H9 (cell line): ENCODE results near the gene ADARB2. TPM values are rescaled to one million over a fixed set of nuclear protein-coding genes. Genes with fewer than 3 reads are reported as not detected.

ENCODE experiments used
- DNase-seq: peaks from one replicate; pipeline ENCODE4 v3.0.0-alpha.2; 2017
- H2AFZ ChIP-seq: one replicate; pipeline ENCODE4 v1.6.1; 2013; ENCODE audit warnings: mild to moderate bottlenecking, low read length, control low read depth, moderate library complexity
- H2AK5ac ChIP-seq: 2 replicates; pipeline ENCODE4 v1.6.1; 2013; ENCODE audit warnings: low read length, control low read depth, mixed read lengths; ENCODE audit not compliant: insufficient read length
- H2BK120ac ChIP-seq: one replicate; pipeline ENCODE4 v1.6.1; 2013; ENCODE audit warnings: low read depth, mild to moderate bottlenecking, low read length, control low read depth, inconsistent platforms; ENCODE audit not compliant: poor library complexity, severe bottlenecking
- H2BK12ac ChIP-seq: 2 replicates; pipeline ENCODE4 v1.6.1; 2013; ENCODE audit warnings: low read length, control low read depth, mixed read lengths, low read depth; ENCODE audit not compliant: insufficient read length
- H2BK15ac ChIP-seq: 2 replicates; pipeline ENCODE4 v1.6.1; 2013; ENCODE audit warnings: low read depth, low read length, control low read depth
- H2BK20ac ChIP-seq: one replicate; pipeline ENCODE4 v1.6.1; 2013; ENCODE audit warnings: low read depth, mild to moderate bottlenecking, low read length, control low read depth, inconsistent platforms; ENCODE audit not compliant: poor library complexity, severe bottlenecking
- H2BK5ac ChIP-seq: 2 replicates; pipeline ENCODE4 v1.6.1; 2013; ENCODE audit warnings: low read length, control low read depth, mixed read lengths; ENCODE audit not compliant: insufficient read length
- H3K14ac ChIP-seq: 2 replicates; pipeline ENCODE4 v1.6.1; 2013; ENCODE audit warnings: low read length, control low read depth; ENCODE audit not compliant: insufficient read depth
- H3K18ac ChIP-seq: 2 replicates; pipeline ENCODE4 v1.6.1; 2013; ENCODE audit warnings: low read depth, mild to moderate bottlenecking, mixed read lengths, low read length, control low read depth; ENCODE audit not compliant: insufficient read length
- H3K23ac ChIP-seq: 2 replicates; pipeline ENCODE4 v1.6.1; 2013; ENCODE audit warnings: low read length, control low read depth, mixed read lengths, low read depth; ENCODE audit not compliant: insufficient read length
- H3K23me2 ChIP-seq: 2 replicates; pipeline ENCODE4 v1.6.1; 2013; ENCODE audit warnings: low read depth, mild to moderate bottlenecking, mixed read lengths, low read length, control low read depth; ENCODE audit not compliant: insufficient read length, poor library complexity, severe bottlenecking
- H3K27ac ChIP-seq: 2 replicates; pipeline ENCODE4 v1.5.1; 2013; ENCODE audit warnings: low read length, control low read depth, mixed read lengths, low read depth; ENCODE audit not compliant: insufficient read length
- H3K27me3 ChIP-seq: 2 replicates; pipeline ENCODE4 v1.6.1; 2013; ENCODE audit warnings: low read length, control low read depth, inconsistent platforms; ENCODE audit not compliant: insufficient read depth
- H3K4ac ChIP-seq: 2 replicates; pipeline ENCODE4 v1.6.1; 2013; ENCODE audit warnings: low read depth, mild to moderate bottlenecking, control low read depth, inconsistent platforms, low read length, moderate library complexity
- H3K4me1 ChIP-seq: 2 replicates; pipeline ENCODE4 v1.6.1; 2013; ENCODE audit warnings: low read length, control low read depth, inconsistent platforms; ENCODE audit not compliant: insufficient read depth
- H3K4me2 ChIP-seq: 2 replicates; pipeline ENCODE4 v1.6.1; 2013; ENCODE audit warnings: low read length, control low read depth, mixed read lengths; ENCODE audit not compliant: insufficient read length, insufficient read depth
- H3K56ac ChIP-seq: 2 replicates; pipeline ENCODE4 v1.6.1; 2013; ENCODE audit warnings: low read depth, mild to moderate bottlenecking, mixed read lengths, low read length, control low read depth; ENCODE audit not compliant: insufficient read length
- H3K79me1 ChIP-seq: 2 replicates; pipeline ENCODE4 v1.6.1; 2013; ENCODE audit warnings: low read depth, mild to moderate bottlenecking, moderate library complexity, low read length, control low read depth, inconsistent platforms; ENCODE audit not compliant: insufficient read depth, poor library complexity, severe bottlenecking
- H3K79me2 ChIP-seq: 2 replicates; pipeline ENCODE4 v1.6.1; 2013; ENCODE audit warnings: low read length, control low read depth, inconsistent platforms; ENCODE audit not compliant: insufficient read depth
- H3K9ac ChIP-seq: 2 replicates; pipeline ENCODE4 v1.6.1; 2013; ENCODE audit warnings: low read length, control low read depth, mixed read lengths; ENCODE audit not compliant: insufficient read length; ENCODE audit errors: extremely low read depth
- H3K9me3 ChIP-seq: one replicate; pipeline ENCODE4 v1.6.1; 2013; ENCODE audit warnings: low read depth, low read length, inconsistent platforms; ENCODE audit not compliant: control insufficient read depth
- H3T11ph ChIP-seq: one replicate; pipeline ENCODE4 v1.6.1; 2013; ENCODE audit warnings: mild to moderate bottlenecking, low read length, control low read depth, inconsistent platforms
- H4K20me1 ChIP-seq: one replicate; pipeline ENCODE4 v1.6.1; 2013; ENCODE audit not compliant: control insufficient read depth, insufficient read length, insufficient read depth
- H4K5ac ChIP-seq: 2 replicates; pipeline ENCODE4 v1.6.1; 2013; ENCODE audit warnings: low read depth, mild to moderate bottlenecking, mixed read lengths, low read length, control low read depth; ENCODE audit not compliant: insufficient read length
- H4K8ac ChIP-seq: replicated peaks from 2 replicates; pipeline ENCODE4 v1.6.1; 2013; ENCODE audit warnings: low read length, control low read depth, mixed read lengths, low read depth; ENCODE audit not compliant: insufficient read length
- H4K91ac ChIP-seq: 2 replicates; pipeline ENCODE4 v1.6.1; 2013; ENCODE audit warnings: low read depth, mild to moderate bottlenecking, moderate library complexity, mixed read lengths, low read length, control low read depth; ENCODE audit not compliant: insufficient read length
- H3K27ac Mint-ChIP-seq, 3 experiments: 2 replicates in 2 of 3; 3 replicates in 1 of 3; pipeline ENCODE4 v1.8.0; 2020 to 2021; ENCODE audit warnings: mixed read lengths in 3 of 3, mild to moderate bottlenecking in 1 of 3, moderate library complexity in 1 of 3
- H3K27me3 Mint-ChIP-seq: 2 replicates; pipeline ENCODE4 v1.8.0; 2021; ENCODE audit warnings: low read depth, mild to moderate bottlenecking, moderate library complexity, mixed read lengths
- H3K36me3 Mint-ChIP-seq, 3 experiments: 2 replicates in 2 of 3; 3 replicates in 1 of 3; pipeline ENCODE4 v1.8.0; 2020 to 2021; ENCODE audit warnings: low read depth in 3 of 3, mixed read lengths in 3 of 3; ENCODE audit not compliant: insufficient read depth in 1 of 3
- H3K4me1 Mint-ChIP-seq, 2 experiments: 2 replicates each; pipeline ENCODE4 v1.8.0; 2020; ENCODE audit warnings: mixed read lengths in 2 of 2
- H3K4me3 Mint-ChIP-seq, 2 experiments: 2 replicates in 1 of 2; 3 replicates in 1 of 2; pipeline ENCODE4 v1.8.0; 2020 to 2021; ENCODE audit warnings: mild to moderate bottlenecking in 2 of 2, mixed read lengths in 2 of 2, moderate library complexity in 1 of 2
- H3K9me3 Mint-ChIP-seq, 2 experiments: 2 replicates in 1 of 2; 3 replicates in 1 of 2; pipeline ENCODE4 v1.8.0; 2020; ENCODE audit warnings: mild to moderate bottlenecking in 2 of 2, mixed read lengths in 2 of 2, moderate library complexity in 1 of 2
- CTCF ChIP-seq: fragments of 200-600 bp; sonication (generic); conservative IDR thresholded peaks from 3 replicates; pipeline ENCODE4 v1.8.0; 2021; ENCODE audit warnings: antibody characterized with exemption, mild to moderate bottlenecking
- WGBS: extraction: QIAGEN DNeasy Blood & Tissue Kit; methylation state at CpG from one replicate; pipeline ENCODE4 v1.1.7; 2013; ENCODE audit warnings: missing lambda C conversion rate, low lambda C conversion rate, mixed read lengths; ENCODE audit not compliant: insufficient read length; ENCODE audit errors: extremely low coverage; 5-methylcytosine and 5-hydroxymethylcytosine counted together
- total RNA-seq: library from RNA; stranded (reverse); gene quantifications from 2 replicates; pipeline ENCODE4 v1.2.1, GENCODE V29; 2021

Gene ADARB2
- total RNA-seq, 1 experiment from 2014 or later = 0.87 TPM

GRCh38 chr10:1626835-1627234, 110.5 kb downstream of the ADARB2 start:
- no peak overlapping the region for H3K4me2 ChIP-seq
- no peak overlapping the region for H4K8ac ChIP-seq
- no peaks in the 10 kb centered on the region for H3K79me2 ChIP-seq
- H2BK5ac ChIP-seq = no peak overlapping the region
- no peak overlapping the region for H3T11ph ChIP-seq
- no peak overlapping the region for H2BK20ac ChIP-seq
- peaks cover 2% of the 10 kb centered on the region; the same call in 1 of the 2 replicates for H3K4me1 ChIP-seq
- no CpG with 5 or more reads among the region's 16 CpGs for WGBS
- H3K9me3 Mint-ChIP-seq = no peaks in the 10 kb centered on the region
- H3K23ac ChIP-seq = no peak overlapping the region
- no peak overlapping the region for H3K56ac ChIP-seq
- no peak overlapping the region for H2AK5ac ChIP-seq
- H2BK120ac ChIP-seq = no peak overlapping the region
- H4K5ac ChIP-seq = no peak overlapping the region
- no peaks in the 10 kb centered on the region for H3K79me1 ChIP-seq
- no peak overlapping the region for H3K27ac ChIP-seq
- TF ChIP-seq CTCF = no peak
- H2AFZ ChIP-seq = no peak overlapping the region
- no peaks in the 10 kb centered on the region for H3K27me3 ChIP-seq
- no peak overlapping the region for H3K14ac ChIP-seq
- H3K9ac ChIP-seq = no peak overlapping the region
- H2BK15ac ChIP-seq = no peak overlapping the region
- no peak overlapping the region for H3K4ac ChIP-seq
- H3K36me3 Mint-ChIP-seq = peaks cover 0 to 2% (median 0%) of the 10 kb centered on the region in 3 experiments; a peak in 3 of 7 replicates
- peaks cover 10 to 14% of the 10 kb centered on the region in 2 experiments for H3K4me1 Mint-ChIP-seq
- no peak overlapping the region for H3K18ac ChIP-seq
- H3K23me2 ChIP-seq = no peaks in the 10 kb centered on the region
- H2BK12ac ChIP-seq = no peak overlapping the region
- H3K9me3 ChIP-seq = no peaks in the 10 kb centered on the region
- no peak overlapping the region for H3K27ac Mint-ChIP-seq
- H3K4me3 Mint-ChIP-seq = no peak overlapping the region
- DNase-seq = no peak
- H3K27me3 Mint-ChIP-seq = no peaks in the 10 kb centered on the region; the same call in 1 of the 2 replicates
- peaks cover 4% of the 10 kb centered on the region for H4K20me1 ChIP-seq
- no peak overlapping the region for H4K91ac ChIP-seq
